HL-60/S4 treated with retinoic acid at 250 ng/mL for 4 days and 3 days (cell line): ENCODE data around the gene SFSWAP.
"Not testable (repeated sequence)": the region's sequence is repeated elsewhere in the genome, so short reads cannot be mapped to it uniquely, and the experiment has no call there.

Experiments used
- in situ Hi-C: fragments of 300-500 bp; cut with MboI; formaldehyde crosslinking; loops from 2 replicates; pipeline ENCODE4 v1.7.0; 2022; ENCODE audit warnings: low sequenced_read_pairs

Gene SFSWAP

GRCh38 chr12:131679186-131679585 lies 31.7 kb upstream of the SFSWAP start:
- in situ Hi-C loops, result not testable (repeated sequence)

GRCh38 chr12:131679816-131680215 lies 31.1 kb upstream of the SFSWAP start:
- in situ Hi-C loops, result not testable (repeated sequence)

- in situ Hi-C loops, result not testable (repeated sequence)
These were observed 30.3 kb upstream of the SFSWAP start for GRCh38 chr12:131680392-131681256.

- in situ Hi-C loops, result no loop called here
These were observed 29.7 kb upstream of the SFSWAP start for GRCh38 chr12:131681257-131681620.

- in situ Hi-C loops, result not testable (repeated sequence)
These were observed 29.0 kb upstream of the SFSWAP start for GRCh38 chr12:131681746-131682509.

GRCh38 chr12:131682510-131682895 lies 28.4 kb upstream of the SFSWAP start:
- in situ Hi-C loops, result no loop called here

GRCh38 chr12:131683266-131684014 lies 27.4 kb upstream of the SFSWAP start:
- in situ Hi-C loops, result no loop called here

GRCh38 chr12:131684015-131684725 lies 26.7 kb upstream of the SFSWAP start:
- in situ Hi-C loops, result no loop called here

GRCh38 chr12:131687346-131688125 lies 23.4 kb upstream of the SFSWAP start:
- in situ Hi-C loops, result no loop called here

GRCh38 chr12:131688131-131688844 lies 22.6 kb upstream of the SFSWAP start:
- in situ Hi-C loops, result no loop called here

GRCh38 chr12:131688845-131689154 lies 22.1 kb upstream of the SFSWAP start:
- in situ Hi-C loops, result no loop called here

- in situ Hi-C loops, result no loop called here
These were observed 20.6 kb upstream of the SFSWAP start for GRCh38 chr12:131690320-131690719.

GRCh38 chr12:131692431-131692830 lies 18.5 kb upstream of the SFSWAP start:
- in situ Hi-C loops, result no loop called here

GRCh38 chr12:131693149-131693548 lies 17.7 kb upstream of the SFSWAP start:
- in situ Hi-C loops, result no loop called here

GRCh38 chr12:131694116-131694838 lies 16.6 kb upstream of the SFSWAP start:
- in situ Hi-C loops, result no loop called here

- in situ Hi-C loops, result no loop called here
These were observed 14.9 kb upstream of the SFSWAP start for GRCh38 chr12:131695968-131696367.

- in situ Hi-C loops, result no loop called here
These were observed 12.6 kb upstream of the SFSWAP start for GRCh38 chr12:131698286-131698685.

GRCh38 chr12:131699434-131699833 lies 11.5 kb upstream of the SFSWAP start:
- in situ Hi-C loops, result no loop called here

GRCh38 chr12:131700271-131700670 lies 10.6 kb upstream of the SFSWAP start:
- in situ Hi-C loops, result no loop called here
